NOMO-1 treated with dmso at 0.1 percent for 144 hours (cell line): ENCODE data around the gene SSR3.

ENCODE experiments used
- DNase-seq: peaks from one replicate; lab custom pipeline; 2025; ENCODE audit not compliant: unreplicated experiment; lab: John Stamatoyannopoulos, UW

The SSR3 gene

GRCh38 chr3:156492801-156493261, 62.1 kb downstream of the SSR3 start:
- no peak for DNase-seq

- no peak for DNase-seq
These were observed 63.7 kb downstream of the SSR3 start for GRCh38 chr3:156491192-156491591.
